Measurements from ENCODE around the gene USP15. TPM values are rescaled to one million over a fixed set of nuclear protein-coding genes. Genes with fewer than 3 reads are reported as not detected.

The USP15 gene
- total RNA-seq, 4 donors from 2014 or later, result 70.8 to 99.4 (median 77.9) TPM

DNA sequence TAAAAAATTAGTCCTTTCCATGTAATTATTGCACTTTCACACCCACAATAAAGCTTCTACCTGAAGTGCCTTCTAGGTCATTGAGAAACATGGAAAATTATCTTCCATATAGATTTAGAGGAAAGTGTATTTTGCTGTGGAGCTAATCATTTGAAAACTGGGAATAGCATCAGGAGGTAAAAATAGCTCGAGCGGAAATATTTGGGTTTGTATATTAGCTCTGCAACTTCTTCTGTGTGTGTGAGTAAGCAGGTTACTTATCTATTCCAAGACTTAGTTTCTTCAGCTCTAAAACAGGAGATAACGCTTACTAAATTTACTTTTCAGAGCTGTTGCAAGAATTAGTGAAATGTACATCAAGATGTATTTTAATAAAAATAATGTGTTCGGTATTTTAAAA, 111.5 kb downstream of the USP15 start:
- H3K4me1 ChIP-seq, result peaks cover 0 to 14% (median 0%) of the 10 kb centered on the region in 4 donors
- 88 to 93% methylated on average over 4 of the region's 4 CpGs for WGBS, 2 donors

DNA sequence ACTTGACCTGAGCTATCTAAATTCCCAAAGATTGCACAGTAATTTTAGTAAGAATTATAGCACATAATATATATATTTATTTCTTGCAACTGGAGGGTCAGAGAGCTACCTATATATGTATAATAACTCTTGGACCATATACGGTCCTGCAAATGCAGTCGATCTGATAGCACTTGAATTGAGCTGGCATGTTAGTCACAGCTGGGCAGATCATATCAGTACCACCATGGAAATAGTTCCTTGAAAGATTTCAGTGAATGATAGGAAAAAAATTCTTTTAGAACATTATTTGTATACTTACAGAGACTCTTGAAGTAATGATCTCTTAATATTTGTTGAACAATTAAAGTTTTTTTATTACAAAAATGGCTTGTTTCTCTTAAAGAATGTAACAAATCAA, 111.9 kb downstream of the USP15 start:
- H3K27ac ChIP-seq, result no peak overlapping the region
- H3K36me3 ChIP-seq, result peaks cover 0 to 5% (median 0%) of the 10 kb centered on the region in 3 donors
- no peak for TF ChIP-seq CTCF (IDR thresholded peaks at IDR 0.05)
- no peak for TF ChIP-seq POLR2A (IDR thresholded peaks at IDR 0.05)
- TF ChIP-seq EP300 (IDR thresholded peaks at IDR 0.05), result no peak
- H3K27me3 ChIP-seq, result no peaks in the 10 kb centered on the region
- H3K9me3 ChIP-seq, result no peaks in the 10 kb centered on the region
- no peak for DNase-seq (ENCODE audit: low spot score in 2 of 2)
- WGBS, 2 donors, result 77 to 89% methylated on average over 2 of the region's 2 CpGs
- peaks cover 0 to 14% (median 0%) of the 10 kb centered on the region in 4 donors for H3K4me1 ChIP-seq
- H3K4me3 ChIP-seq, result no peak overlapping the region

More for the DNA sequence above, 111.5 kb downstream of the USP15 start:
- H3K27me3 ChIP-seq, result no peaks in the 10 kb centered on the region
- H3K27ac ChIP-seq, result no peak overlapping the region
- TF ChIP-seq EP300 (IDR thresholded peaks at IDR 0.05) (no peak), POLR2A (IDR thresholded peaks at IDR 0.05) (no peak), CTCF (IDR thresholded peaks at IDR 0.05) (no peak)
- no peak overlapping the region for H3K4me3 ChIP-seq
- H3K36me3 ChIP-seq, result peaks cover 0 to 5% (median 0%) of the 10 kb centered on the region in 3 donors
- H3K9me3 ChIP-seq, result no peaks in the 10 kb centered on the region
- no peak for DNase-seq (ENCODE audit: low spot score in 2 of 2)

DNA sequence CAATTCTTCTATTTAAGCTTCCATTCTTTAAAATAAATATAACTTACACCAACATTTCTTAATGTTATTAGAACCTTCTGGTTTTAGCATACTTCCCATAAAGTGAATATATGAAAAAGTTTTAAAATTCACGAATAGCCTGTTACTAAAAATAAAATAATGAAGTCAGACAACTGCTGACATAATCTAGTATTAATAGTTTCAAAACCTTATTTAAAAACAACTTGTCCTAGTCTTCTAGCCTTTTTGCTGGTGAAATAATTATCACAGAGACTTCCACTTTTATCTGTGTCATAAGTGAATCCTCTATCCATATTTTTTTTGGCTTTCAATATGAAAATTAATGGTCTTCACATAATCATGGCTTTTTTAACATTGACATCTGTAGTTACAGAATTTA, 112.6 kb downstream of the USP15 start:
- peak overlapping the region in 1 of 4 donors; percentile 44 for H3K27ac ChIP-seq
- H3K4me3 ChIP-seq, result no peak overlapping the region

DNA sequence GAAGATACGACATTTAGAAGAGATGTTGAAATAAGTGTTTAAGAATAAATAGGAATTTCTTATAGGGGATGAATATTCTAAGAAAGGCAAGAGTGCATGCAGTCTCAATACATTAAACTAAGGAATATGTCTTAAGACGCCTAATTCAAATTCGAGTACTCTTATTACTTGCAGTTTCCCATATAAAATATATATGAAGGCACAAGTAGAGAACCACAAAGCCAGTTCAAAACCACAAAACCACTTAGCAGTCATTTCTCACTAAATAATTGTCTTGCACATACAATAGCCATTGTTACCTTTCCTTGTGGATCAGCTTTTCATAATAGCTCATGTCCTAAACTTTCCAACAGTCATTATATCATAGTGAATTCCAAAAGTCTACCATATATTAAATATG, 115.4 kb downstream of the USP15 start:
- Histone ChIP-seq H3K4me1 (peaks cover 0 to 14% (median 0%) of the 10 kb centered on the region in 4 donors), H3K9me3 (no peaks in the 10 kb centered on the region), H3K36me3 (no peaks in the 10 kb centered on the region), H3K27me3 (no peaks in the 10 kb centered on the region), H3K27ac (no peak overlapping the region), H3K4me3 (no peak overlapping the region)
- 90 to 93% methylated on average over 3 of the region's 3 CpGs for WGBS, 2 donors
- DNase-seq (ENCODE audit: low spot score in 2 of 2), result no peak
- TF ChIP-seq POLR2A (IDR thresholded peaks at IDR 0.05), result no peak
- TF ChIP-seq EP300 (IDR thresholded peaks at IDR 0.05), result no peak
- TF ChIP-seq CTCF (IDR thresholded peaks at IDR 0.05), result no peak

More for the DNA sequence above, 112.6 kb downstream of the USP15 start:
- H3K9me3 ChIP-seq, result no peaks in the 10 kb centered on the region
- no peak for DNase-seq (ENCODE audit: low spot score in 2 of 2)
- TF ChIP-seq CTCF (IDR thresholded peaks at IDR 0.05), result no peak
- TF ChIP-seq EP300 (IDR thresholded peaks at IDR 0.05), result no peak
- TF ChIP-seq POLR2A (IDR thresholded peaks at IDR 0.05), result no peak
- H3K36me3 ChIP-seq, result peaks cover 0 to 5% (median 0%) of the 10 kb centered on the region in 3 donors
- no peaks in the 10 kb centered on the region for H3K27me3 ChIP-seq
- WGBS, 2 donors, result 13 to 19% methylated on average over 1 of the region's 1 CpG
- H3K4me1 ChIP-seq, result peaks cover 0 to 14% (median 0%) of the 10 kb centered on the region in 4 donors

- no peaks in the 10 kb centered on the region for H3K9me3 ChIP-seq
- WGBS, 2 donors, result 78 to 82% methylated on average over 2 of the region's 2 CpGs
- no peaks in the 10 kb centered on the region for H3K4me1 ChIP-seq
- no peak overlapping the region for H3K27ac ChIP-seq
- no peak for DNase-seq (ENCODE audit: low spot score in 2 of 2)
- H3K27me3 ChIP-seq, result no peaks in the 10 kb centered on the region
- H3K36me3 ChIP-seq, result peaks cover 0 to 12% (median 0%) of the 10 kb centered on the region in 3 donors
- TF ChIP-seq EP300 (IDR thresholded peaks at IDR 0.05) (no peak), POLR2A (IDR thresholded peaks at IDR 0.05) (no peak), CTCF (IDR thresholded peaks at IDR 0.05) (no peak)
- H3K4me3 ChIP-seq, result no peak overlapping the region
Observed at GRCh38 chr12:62379026-62379722, 119.0 kb downstream of the USP15 start.

Data from tibial nerve (tissue), 4 donors.